ENCODE measurements around the gene TMPRSS2. TPM values are rescaled to one million over a fixed set of nuclear protein-coding genes. Genes with fewer than 3 reads are reported as not detected.
A peak's percentile ranks its signal among the peaks of the same experiment; 100 is the strongest.

Gene TMPRSS2
- total and polyA plus RNA-seq, 2 donors (not counting 1 experiment from before 2014, with no cell fraction given): not detected

GRCh38 chr21:41428311-41428710, 79.6 kb downstream of the TMPRSS2 start:
- ChIA-PET CTCF (interaction anchor here (1.4 kb wide), 1 partner anchor 11 kb away, joined by 4 read pairs; no protein-coding TSS in a partner anchor), POLR2A (interaction anchor here (1.9 kb wide), 1 partner anchor 60 kb away, joined by 5 read pairs; no protein-coding TSS in a partner anchor)
- Histone ChIP-seq H3K4me1 (ENCODE audit: control insufficient read depth in 2 of 2, insufficient read depth in 2 of 2, low read length in 2 of 2) (peaks cover 60 to 77% of the 10 kb centered on the region in 2 donors), H3K4me2 (replicated peaks; ENCODE audit: low read depth, low read length, poor library complexity, severe bottlenecking) (no peak overlapping the region), H3K36me3 (replicated peaks in 1 of 2; ENCODE audit: control extremely low read depth in 1 of 2, control insufficient read depth in 1 of 2, extremely low read depth in 1 of 2, insufficient read depth in 2 of 2, low read length in 1 of 2) (peaks cover 3 to 42% of the 10 kb centered on the region in 2 experiments), H3K27ac (ENCODE audit: low read length in 2 of 2) (no peak overlapping the region), H3K4me3 (ENCODE audit: control extremely low read depth in 1 of 5, extremely low read depth in 1 of 5, insufficient read depth in 1 of 5, low read depth in 2 of 5, low read length in 4 of 5) (no peak overlapping the region), H2AFZ (ENCODE audit: insufficient read depth, low read depth, low read length, poor library complexity, severe bottlenecking) (no peak overlapping the region), H3K9ac (ENCODE audit: low read length) (no peak overlapping the region), H4K20me1 (ENCODE audit: control insufficient read depth, insufficient read depth, low read length, poor library complexity, severe bottlenecking) (peaks cover 8% of the 10 kb centered on the region), H3K27me3 (replicated peaks in 1 of 4; ENCODE audit: control extremely low read depth in 1 of 4, control insufficient read depth in 3 of 4, insufficient read depth in 4 of 4, low read length in 3 of 4) (no peaks in the 10 kb centered on the region), H3K9me3 (ENCODE audit: control extremely low read depth in 1 of 3, control insufficient read depth in 2 of 3, insufficient read depth in 1 of 3, low read length in 2 of 3) (peaks cover 0 to 2% (median under 1%) of the 10 kb centered on the region in 3 donors), H3K79me2 (ENCODE audit: control insufficient read depth, insufficient read depth, low read length) (peaks cover 12% of the 10 kb centered on the region)
- H3K9me3 Mint-ChIP-seq (ENCODE audit: insufficient read depth): no peaks in the 10 kb centered on the region
- H3K4me3 Mint-ChIP-seq: peak overlapping the region; percentile 99
- 98% methylated on average over 8 of the region's 8 CpGs for WGBS (ENCODE audit: insufficient coverage)
- DNase-seq (no peak), ATAC-seq (ENCODE audit: low read depth) (no peak)
- peaks cover 79% of the 10 kb centered on the region for H3K4me1 Mint-ChIP-seq
- intact Hi-C loops (cut with micrococcal nuclease): no loop called here
- peak overlapping the region; percentile 57 for H3K27ac Mint-ChIP-seq
- no peaks in the 10 kb centered on the region for H3K27me3 Mint-ChIP-seq
- TF ChIP-seq EZH2 (IDR thresholded peaks at IDR 0.05; ENCODE audit: borderline replicate concordance, insufficient read depth, low read depth, low read length, poor library complexity, severe bottlenecking): no peak
- TF ChIP-seq CTCF (IDR thresholded peaks at IDR 0.05): no peak

GRCh38 chr21:41427556-41427955, 80.4 kb downstream of the TMPRSS2 start:
- DNase-seq: no peak

More at GRCh38 chr21:41427556-41427955, 80.4 kb downstream of the TMPRSS2 start:
- Histone ChIP-seq H3K4me3 (ENCODE audit: control extremely low read depth in 1 of 5, extremely low read depth in 1 of 5, insufficient read depth in 1 of 5, low read depth in 2 of 5, low read length in 4 of 5) (peak overlapping the region in 1 of 5 experiments; percentile 74), H3K36me3 (replicated peaks in 1 of 2; ENCODE audit: control extremely low read depth in 1 of 2, control insufficient read depth in 1 of 2, extremely low read depth in 1 of 2, insufficient read depth in 2 of 2, low read length in 1 of 2) (peaks cover 3 to 35% of the 10 kb centered on the region in 2 experiments), H3K9ac (ENCODE audit: low read length) (peak overlapping the region; percentile 80), H2AFZ (ENCODE audit: insufficient read depth, low read depth, low read length, poor library complexity, severe bottlenecking) (no peak overlapping the region), H3K27ac (ENCODE audit: low read length in 2 of 2) (no peak overlapping the region), H3K9me3 (ENCODE audit: control extremely low read depth in 1 of 3, control insufficient read depth in 2 of 3, insufficient read depth in 1 of 3, low read length in 2 of 3) (peaks cover 0 to 2% (median 0%) of the 10 kb centered on the region in 3 donors), H3K27me3 (replicated peaks in 1 of 4; ENCODE audit: control extremely low read depth in 1 of 4, control insufficient read depth in 3 of 4, insufficient read depth in 4 of 4, low read length in 3 of 4) (no peaks in the 10 kb centered on the region), H4K20me1 (ENCODE audit: control insufficient read depth, insufficient read depth, low read length, poor library complexity, severe bottlenecking) (peaks cover 8% of the 10 kb centered on the region), H3K79me2 (ENCODE audit: control insufficient read depth, insufficient read depth, low read length) (peaks cover 12% of the 10 kb centered on the region), H3K4me1 (ENCODE audit: control insufficient read depth in 2 of 2, insufficient read depth in 2 of 2, low read length in 2 of 2) (peaks cover 62 to 78% of the 10 kb centered on the region in 2 donors), H3K4me2 (replicated peaks; ENCODE audit: low read depth, low read length, poor library complexity, severe bottlenecking) (peak overlapping the region; percentile 95)
- no peaks in the 10 kb centered on the region for H3K27me3 Mint-ChIP-seq
- intact Hi-C loops (cut with micrococcal nuclease): loop anchor here (2.0 kb wide), 1 partner anchor 59 kb away; no protein-coding TSS in a partner anchor
- H3K4me3 Mint-ChIP-seq: peak overlapping the region; percentile 99
- ChIA-PET CTCF (interaction anchor here (1.7 to 4.4 kb wide), 3 partner anchors 33 to 144 kb away, joined by 3 to 23 read pairs (median 15); no protein-coding TSS in a partner anchor), POLR2A (interaction anchor here (0.6 to 1.9 kb wide), 2 partner anchors 59 to 206 kb away, joined by 5 to 11 read pairs; no protein-coding TSS in a partner anchor)
- peak overlapping the region; percentile 77 for H3K27ac Mint-ChIP-seq
- H3K4me1 Mint-ChIP-seq: peaks cover 80% of the 10 kb centered on the region
- 94% methylated on average over 6 of the region's 8 CpGs for WGBS (ENCODE audit: insufficient coverage)
- TF ChIP-seq EZH2 (IDR thresholded peaks at IDR 0.05; ENCODE audit: borderline replicate concordance, insufficient read depth, low read depth, low read length, poor library complexity, severe bottlenecking): no peak
- no peak for TF ChIP-seq CTCF (IDR thresholded peaks at IDR 0.05)
- no peak for ATAC-seq (ENCODE audit: low read depth)
- H3K9me3 Mint-ChIP-seq (ENCODE audit: insufficient read depth): no peaks in the 10 kb centered on the region

Data from B cell (primary cell).